OCI-LY7 (cell line): ENCODE data around the gene SIK2.

ENCODE experiments used
- EZH2phosphoT487 ChIP-seq: fragments of 200-600 bp; sonication (generic); IDR thresholded peaks from 2 replicates; pipeline ENCODE4 v1.6.1; 2018; ENCODE audit warnings: low read depth, borderline replicate concordance, mild to moderate bottlenecking, mixed run types, antibody characterized with exemption, low read length, moderate library complexity, mixed read lengths
- TF ChIP-seq, protein P1 (sequence below): fragments of 200-600 bp; sonication (generic); conservative IDR thresholded peaks from 2 replicates; pipeline ENCODE4 v1.5.1; 2014; ENCODE audit warnings: mild to moderate bottlenecking, antibody characterized with exemption, low read length, moderate library complexity, mixed read lengths

DNA sequence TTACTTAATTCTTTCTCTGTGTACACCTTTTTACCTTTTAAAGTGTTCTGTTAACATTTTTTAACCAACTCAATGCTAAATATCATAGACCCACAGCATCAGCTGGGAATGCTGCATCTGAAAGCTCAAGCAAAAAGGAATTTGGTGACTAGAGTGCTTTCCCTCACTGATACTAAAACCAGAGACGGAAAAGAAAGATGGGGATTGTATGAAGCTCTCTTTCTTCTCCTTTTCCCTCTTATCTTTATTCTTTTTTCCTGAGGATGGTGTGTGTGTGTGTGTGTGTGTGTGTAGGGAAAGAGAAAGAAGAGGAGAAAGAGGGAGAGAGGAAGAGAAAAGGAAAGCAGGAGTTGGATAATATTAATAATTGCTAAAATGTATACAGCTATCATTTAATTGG is 4.1 kb upstream of the SIK2 start:
- TF ChIP-seq, protein P1, sequence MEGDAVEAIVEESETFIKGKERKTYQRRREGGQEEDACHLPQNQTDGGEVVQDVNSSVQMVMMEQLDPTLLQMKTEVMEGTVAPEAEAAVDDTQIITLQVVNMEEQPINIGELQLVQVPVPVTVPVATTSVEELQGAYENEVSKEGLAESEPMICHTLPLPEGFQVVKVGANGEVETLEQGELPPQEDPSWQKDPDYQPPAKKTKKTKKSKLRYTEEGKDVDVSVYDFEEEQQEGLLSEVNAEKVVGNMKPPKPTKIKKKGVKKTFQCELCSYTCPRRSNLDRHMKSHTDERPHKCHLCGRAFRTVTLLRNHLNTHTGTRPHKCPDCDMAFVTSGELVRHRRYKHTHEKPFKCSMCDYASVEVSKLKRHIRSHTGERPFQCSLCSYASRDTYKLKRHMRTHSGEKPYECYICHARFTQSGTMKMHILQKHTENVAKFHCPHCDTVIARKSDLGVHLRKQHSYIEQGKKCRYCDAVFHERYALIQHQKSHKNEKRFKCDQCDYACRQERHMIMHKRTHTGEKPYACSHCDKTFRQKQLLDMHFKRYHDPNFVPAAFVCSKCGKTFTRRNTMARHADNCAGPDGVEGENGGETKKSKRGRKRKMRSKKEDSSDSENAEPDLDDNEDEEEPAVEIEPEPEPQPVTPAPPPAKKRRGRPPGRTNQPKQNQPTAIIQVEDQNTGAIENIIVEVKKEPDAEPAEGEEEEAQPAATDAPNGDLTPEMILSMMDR = no peak
- no peak for TF ChIP-seq EZH2phosphoT487
